Neural progenitor cell (in vitro differentiated cells): Measurements from ENCODE around the gene SRRM2.

Source experiments
- EZH2phosphoT487 ChIP-seq: fragments of 200-600 bp; sonication (generic); IDR thresholded peaks from 2 replicates; pipeline ENCODE4 v1.6.1; 2017; ENCODE audit warnings: antibody characterized with exemption
- TF ChIP-seq, protein P1 (sequence below): fragments of 200-600 bp; sonication (generic); IDR thresholded peaks from 2 replicates; pipeline ENCODE4 v1.5.1; 2017; ENCODE audit warnings: antibody characterized with exemption, mild to moderate bottlenecking

DNA sequence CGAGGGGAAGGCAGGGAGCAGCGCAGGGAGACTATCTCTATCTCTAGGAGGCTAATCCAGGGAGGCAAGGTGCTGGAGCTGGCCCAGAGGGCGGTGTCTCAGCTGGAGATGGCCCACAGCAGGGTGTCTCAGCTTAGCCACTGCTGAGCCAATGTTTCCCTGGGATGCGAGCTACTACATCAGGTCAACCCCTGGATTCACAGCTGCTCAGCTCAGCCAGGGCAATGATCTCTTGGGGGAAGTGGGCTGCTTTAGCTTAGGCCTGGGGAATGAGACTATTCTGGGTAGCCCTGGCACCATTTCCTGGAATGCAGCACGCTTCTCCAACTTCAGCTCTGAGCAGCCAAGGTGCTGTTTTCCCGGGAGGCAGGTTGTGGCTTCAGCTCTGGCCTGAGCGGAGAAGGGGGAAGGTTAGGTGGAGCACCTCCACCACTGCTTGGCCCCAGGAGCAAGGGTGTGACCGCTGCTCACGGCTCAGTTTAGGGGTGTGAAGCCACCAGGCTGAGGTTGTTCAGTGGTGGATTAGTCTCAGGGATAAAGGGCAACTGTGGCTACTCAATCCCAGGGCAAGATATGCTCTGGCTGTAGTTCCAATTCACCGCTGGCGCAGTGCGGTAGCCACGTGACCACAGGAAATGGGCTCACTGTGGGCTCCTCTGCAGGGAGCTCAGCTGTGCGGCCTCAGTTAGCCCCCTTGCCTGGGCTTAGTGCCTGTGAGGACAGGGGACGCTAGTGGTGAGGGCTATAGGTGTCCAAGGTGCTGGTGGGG is 59.4 kb downstream of the SRRM2 start:
- TF ChIP-seq, protein P1, sequence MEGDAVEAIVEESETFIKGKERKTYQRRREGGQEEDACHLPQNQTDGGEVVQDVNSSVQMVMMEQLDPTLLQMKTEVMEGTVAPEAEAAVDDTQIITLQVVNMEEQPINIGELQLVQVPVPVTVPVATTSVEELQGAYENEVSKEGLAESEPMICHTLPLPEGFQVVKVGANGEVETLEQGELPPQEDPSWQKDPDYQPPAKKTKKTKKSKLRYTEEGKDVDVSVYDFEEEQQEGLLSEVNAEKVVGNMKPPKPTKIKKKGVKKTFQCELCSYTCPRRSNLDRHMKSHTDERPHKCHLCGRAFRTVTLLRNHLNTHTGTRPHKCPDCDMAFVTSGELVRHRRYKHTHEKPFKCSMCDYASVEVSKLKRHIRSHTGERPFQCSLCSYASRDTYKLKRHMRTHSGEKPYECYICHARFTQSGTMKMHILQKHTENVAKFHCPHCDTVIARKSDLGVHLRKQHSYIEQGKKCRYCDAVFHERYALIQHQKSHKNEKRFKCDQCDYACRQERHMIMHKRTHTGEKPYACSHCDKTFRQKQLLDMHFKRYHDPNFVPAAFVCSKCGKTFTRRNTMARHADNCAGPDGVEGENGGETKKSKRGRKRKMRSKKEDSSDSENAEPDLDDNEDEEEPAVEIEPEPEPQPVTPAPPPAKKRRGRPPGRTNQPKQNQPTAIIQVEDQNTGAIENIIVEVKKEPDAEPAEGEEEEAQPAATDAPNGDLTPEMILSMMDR = no peak
- TF ChIP-seq EZH2phosphoT487 = no peak
